B cell (primary cell): ENCODE data around the gene TMEM203. TPM values are rescaled to one million over a fixed set of nuclear protein-coding genes. Genes with fewer than 3 reads are reported as not detected.

Experiments
- ATAC-seq: fragments of 200-7000 bp; cut with Tn5 transposase; one replicate; pipeline ENCODE4 v1.10.0; 2021; ENCODE audit warnings: low read depth, mild to moderate bottlenecking, moderate number of reproducible peaks, moderate library complexity
- CTCF ChIA-PET: fragments of 350-600 bp; sonication (Branson Sonifier 250); formaldehyde crosslinking; loops from one replicate; lab custom pipeline; 2021; ENCODE audit warnings: antibody characterized with exemption, inconsistent platforms; lab: Charles Lee
- POLR2A ChIA-PET: fragments of 350-600 bp; sonication (Branson Sonifier 250); formaldehyde crosslinking; loops from one replicate; lab custom pipeline; 2021; ENCODE audit warnings: antibody characterized with exemption; lab: Charles Lee
- DNase-seq: peaks from one replicate; pipeline ENCODE4 v3.0.0; 2013
- H2AFZ ChIP-seq: 2 replicates; pipeline ENCODE4 v1.6.1; 2012; ENCODE audit warnings: mild to moderate bottlenecking, low read depth, low read length; ENCODE audit not compliant: insufficient read depth, poor library complexity, severe bottlenecking
- H3K27ac ChIP-seq, 2 donors: 1 replicate in 1 of 2; 2 replicates in 1 of 2; pipeline ENCODE4 v1.5.1; 2012 to 2013; ENCODE audit warnings: low read length in 2 of 2, mild to moderate bottlenecking in 2 of 2, moderate library complexity in 1 of 2
- H3K27me3 ChIP-seq, 4 experiments: fragments of 200-600 bp in 1 of 4; sonication (generic) in 1 of 4; replicated peaks in 1 of 4; 1 replicate in 2 of 4; 2 replicates in 2 of 4; pipeline versions ENCODE4 v1.6.1 to v1.7.0; 2013 to 2016; ENCODE audit warnings: low read length in 3 of 4, mild to moderate bottlenecking in 2 of 4, mixed read lengths in 1 of 4, moderate library complexity in 1 of 4; ENCODE audit not compliant: insufficient read depth in 4 of 4, control insufficient read depth in 3 of 4; ENCODE audit errors: control extremely low read depth in 1 of 4
- H3K36me3 ChIP-seq, 2 experiments: replicated peaks in 1 of 2; 1 replicate in 1 of 2; 2 replicates in 1 of 2; pipeline versions ENCODE4 v1.6.1 to v1.7.1; 2013; ENCODE audit warnings: low read length in 1 of 2; ENCODE audit not compliant: insufficient read depth in 2 of 2, control insufficient read depth in 1 of 2; ENCODE audit errors: control extremely low read depth in 1 of 2, extremely low read depth in 1 of 2
- H3K4me1 ChIP-seq, 2 donors: fragments of 200-600 bp in 1 of 2; sonication (generic) in 1 of 2; 1 replicate in 1 of 2; 2 replicates in 1 of 2; pipeline versions ENCODE4 v1.5.1 to v1.6.1; 2013 to 2017; ENCODE audit warnings: low read length in 2 of 2; ENCODE audit not compliant: control insufficient read depth in 2 of 2, insufficient read depth in 2 of 2
- H3K4me2 ChIP-seq: replicated peaks from 2 replicates; pipeline ENCODE3; 2012; ENCODE audit warnings: mild to moderate bottlenecking, low read depth, low read length; ENCODE audit not compliant: poor library complexity, severe bottlenecking
- H3K4me3 ChIP-seq, 5 experiments: fragments of 200-600 bp in 1 of 5; sonication (generic) in 1 of 5; 1 replicate in 3 of 5; 2 replicates in 2 of 5; pipeline versions ENCODE4 v1.5.1 to v1.7.0; 2011 to 2016; ENCODE audit warnings: low read length in 4 of 5, mild to moderate bottlenecking in 4 of 5, low read depth in 2 of 5, control low read depth in 1 of 5, moderate library complexity in 1 of 5; ENCODE audit not compliant: insufficient read depth in 1 of 5; ENCODE audit errors: control extremely low read depth in 1 of 5, extremely low read depth in 1 of 5
- H3K79me2 ChIP-seq: fragments of 200-600 bp; sonication (generic); one replicate; pipeline ENCODE4 v1.6.0; 2016; ENCODE audit warnings: low read length; ENCODE audit not compliant: control insufficient read depth, insufficient read depth
- H3K9ac ChIP-seq: fragments of 200-600 bp; sonication (generic); 2 replicates; pipeline ENCODE4 v1.6.1; 2017; ENCODE audit warnings: mild to moderate bottlenecking, low read length, moderate library complexity
- H3K9me3 ChIP-seq, 3 donors: one replicate each; pipeline versions ENCODE4 v1.6.1 to v1.7.1; 2013; ENCODE audit warnings: low read length in 2 of 3; ENCODE audit not compliant: control insufficient read depth in 2 of 3, insufficient read depth in 1 of 3; ENCODE audit errors: control extremely low read depth in 1 of 3
- H4K20me1 ChIP-seq: 2 replicates; pipeline ENCODE4 v1.6.0; 2012; ENCODE audit warnings: mild to moderate bottlenecking, low read length; ENCODE audit not compliant: insufficient read depth, control insufficient read depth, poor library complexity, severe bottlenecking
- H3K27ac Mint-ChIP-seq: one replicate; pipeline ENCODE4 v1.8.0; 2021; ENCODE audit warnings: mixed read lengths
- H3K27me3 Mint-ChIP-seq: one replicate; pipeline ENCODE4 v1.8.0; 2021; ENCODE audit warnings: mixed read lengths
- H3K4me1 Mint-ChIP-seq: one replicate; pipeline ENCODE4 v1.8.0; 2021; ENCODE audit warnings: mixed read lengths
- H3K4me3 Mint-ChIP-seq: one replicate; pipeline ENCODE4 v1.8.0; 2021; ENCODE audit warnings: mixed read lengths
- H3K9me3 Mint-ChIP-seq: one replicate; pipeline ENCODE4 v1.8.0; 2022; ENCODE audit warnings: mixed read lengths; ENCODE audit not compliant: insufficient read depth
- EZH2 ChIP-seq: IDR thresholded peaks from 2 replicates; pipeline ENCODE4 v1.6.1; 2012; ENCODE audit warnings: borderline replicate concordance, low read depth, mild to moderate bottlenecking, moderate library complexity, low read length; ENCODE audit not compliant: insufficient read depth, poor library complexity, severe bottlenecking
- WGBS: methylation state at CpG from one replicate; pipeline ENCODE4 v1.1.5; 2013; ENCODE audit warnings: missing lambda C conversion rate; ENCODE audit not compliant: insufficient coverage; 5-methylcytosine and 5-hydroxymethylcytosine counted together
- intact Hi-C: fragments of 100-400 bp; cut with micrococcal nuclease; formaldehyde crosslinking; loops from one replicate; pipeline ENCODE4 v1.10.0; 2022
- polyA plus RNA-seq: library from polyadenylated mRNA; depleted of rRNA; stranded (reverse); fragments of >200 nt; gene quantifications from 2 replicates; pipeline ENCODE4 v1.2.3, GENCODE V29; 2012
- total RNA-seq, 2 donors: library from RNA; stranded (reverse); fragments of 120-200 nt in 1 of 2; gene quantifications; 1 replicate in 1 of 2; 2 replicates in 1 of 2; pipeline versions ENCODE4 v1.2.3 to v1.2.4, GENCODE V29; 2013 to 2022
- TF ChIP-seq, protein P1 (sequence below): fragments of 200-600 bp; IDR thresholded peaks from one replicate; pipeline ENCODE4 v1.8.0; 2022; ENCODE audit warnings: antibody characterized with exemption, mild to moderate bottlenecking

The TMEM203 gene
- total and polyA plus RNA-seq, 2 donors (not counting 1 experiment from before 2014, with no cell fraction given), result 20.6 to 35.7 TPM

DNA sequence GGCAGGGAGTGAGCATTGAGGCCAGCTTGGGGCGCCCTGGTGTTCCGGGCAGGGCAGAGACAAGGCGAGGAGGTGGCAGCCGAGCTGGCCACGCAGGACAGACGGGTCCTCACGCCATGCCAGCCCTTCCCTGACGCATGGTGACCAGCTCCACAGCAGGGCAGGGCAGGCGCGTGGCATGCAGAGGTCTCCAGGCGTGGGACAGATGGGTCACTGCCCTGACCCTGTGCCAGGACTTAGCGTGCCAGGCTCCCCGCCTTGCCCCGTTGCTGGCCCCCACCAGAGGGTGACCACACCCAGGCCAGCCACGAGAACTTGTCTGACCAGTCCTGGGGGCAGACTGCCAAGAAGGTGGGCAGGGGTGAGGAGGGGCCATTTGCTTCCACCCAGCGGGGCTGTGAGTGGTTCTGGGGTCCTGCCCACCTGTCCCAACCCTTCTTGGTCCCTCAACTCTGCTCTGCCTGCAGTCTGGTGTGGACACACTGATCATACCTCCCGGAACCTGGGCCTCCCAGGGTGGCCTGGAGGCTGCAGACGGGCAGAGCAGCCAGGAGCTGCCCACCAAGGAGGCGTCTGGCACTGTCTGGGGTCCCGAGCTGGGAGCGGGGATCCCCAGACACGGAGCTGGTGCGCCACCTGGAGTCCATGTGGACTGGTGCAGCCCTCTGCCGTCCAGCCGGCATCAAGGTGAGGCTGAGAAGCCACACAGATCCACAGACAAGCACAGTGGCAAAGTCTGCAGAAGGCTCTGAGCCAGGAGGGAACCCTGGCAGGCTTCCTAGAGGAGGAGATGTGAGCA, 21.8 kb upstream of the TMEM203 start, which contains the start of gene RNF224:
TSS of gene RNF224 (plus strand) at position 449 of the 799 bp plus-strand sequence. CDS start 834 bp downstream, outside the sequence.
- H3K27me3 ChIP-seq, result peaks cover 0 to 35% (median 2%) of the 10 kb centered on the region in 4 experiments
- H3K4me3 ChIP-seq, result no peak within 1 kb of the TSS
- H4K20me1 ChIP-seq, result no peaks in the 10 kb centered on the region
- peak within 1 kb of the TSS; percentile 40 for H2AFZ ChIP-seq
- intact Hi-C loops, result loop anchor here (1.0 kb wide), 2 partner anchors 39 to 109 kb away; partner anchors contain the start of genes ANAPC2 and SSNA1
- Mint-ChIP-seq H3K9me3 (no peaks in the 10 kb centered on the region), H3K27me3 (peaks cover 4% of the 10 kb centered on the region), H3K4me3 (no peak within 1 kb of the TSS), H3K27ac (no peak within 1 kb of the TSS), H3K4me1 (peaks cover 14% of the 10 kb centered on the region)
- no peaks in the 10 kb centered on the region for H3K36me3 ChIP-seq
- TF ChIP-seq, protein P1, sequence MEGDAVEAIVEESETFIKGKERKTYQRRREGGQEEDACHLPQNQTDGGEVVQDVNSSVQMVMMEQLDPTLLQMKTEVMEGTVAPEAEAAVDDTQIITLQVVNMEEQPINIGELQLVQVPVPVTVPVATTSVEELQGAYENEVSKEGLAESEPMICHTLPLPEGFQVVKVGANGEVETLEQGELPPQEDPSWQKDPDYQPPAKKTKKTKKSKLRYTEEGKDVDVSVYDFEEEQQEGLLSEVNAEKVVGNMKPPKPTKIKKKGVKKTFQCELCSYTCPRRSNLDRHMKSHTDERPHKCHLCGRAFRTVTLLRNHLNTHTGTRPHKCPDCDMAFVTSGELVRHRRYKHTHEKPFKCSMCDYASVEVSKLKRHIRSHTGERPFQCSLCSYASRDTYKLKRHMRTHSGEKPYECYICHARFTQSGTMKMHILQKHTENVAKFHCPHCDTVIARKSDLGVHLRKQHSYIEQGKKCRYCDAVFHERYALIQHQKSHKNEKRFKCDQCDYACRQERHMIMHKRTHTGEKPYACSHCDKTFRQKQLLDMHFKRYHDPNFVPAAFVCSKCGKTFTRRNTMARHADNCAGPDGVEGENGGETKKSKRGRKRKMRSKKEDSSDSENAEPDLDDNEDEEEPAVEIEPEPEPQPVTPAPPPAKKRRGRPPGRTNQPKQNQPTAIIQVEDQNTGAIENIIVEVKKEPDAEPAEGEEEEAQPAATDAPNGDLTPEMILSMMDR, result peak; percentile 82
- no peak for TF ChIP-seq EZH2
- peaks cover 13 to 28% of the 10 kb centered on the region in 2 donors for H3K4me1 ChIP-seq
- H3K79me2 ChIP-seq, result no peaks in the 10 kb centered on the region
- ChIA-PET CTCF (interaction anchor here (0.5 to 7.0 kb wide), 24 partner anchors 11 to 440 kb away, joined by 3 to 76 read pairs (median 5); partner anchors contain the start of genes ANAPC2, DPP7, MAN1B1 and NPDC1), POLR2A (interaction anchor here (0.7 to 1.0 kb wide), 3 partner anchors 14 to 181 kb away, joined by 3 to 5 read pairs (median 3); partner anchors contain the start of genes SAPCD2 and TUBB4B)
- H3K4me2 ChIP-seq, result peak within 1 kb of the TSS; percentile 16
- H3K9ac ChIP-seq, result no peak within 1 kb of the TSS
- H3K27ac ChIP-seq, result no peak within 1 kb of the TSS
- ATAC-seq (peak; percentile 32), DNase-seq (peak; percentile 89)
- H3K9me3 ChIP-seq, result no peaks in the 10 kb centered on the region
- WGBS, result 47% methylated on average over 24 of the region's 25 CpGs
